Lower leg skin (tissue), 4 donors: ENCODE results near the gene PCYT2. TPM values are rescaled to one million over a fixed set of nuclear protein-coding genes. Genes with fewer than 3 reads are reported as not detected.

Experiments
- DNase-seq, 2 donors: peaks; one replicate each; pipeline ENCODE4 v3.0.0-alpha.2; 2019; ENCODE audit warnings: low spot score in 2 of 2
- H3K4me3 ChIP-seq: fragments of 200-600 bp; sonication (generic); 2 replicates; pipeline ENCODE4 v1.5.1; 2017; ENCODE audit warnings: mild to moderate bottlenecking, low read depth; ENCODE audit not compliant: poor library complexity, severe bottlenecking
- CTCF ChIP-seq, 3 donors: fragments of 450-650 bp; IDR thresholded peaks; one replicate each; pipeline ENCODE4 v1.5.1; 2016; ENCODE audit warnings: antibody characterized with exemption in 3 of 3, mild to moderate bottlenecking in 3 of 3, moderate library complexity in 2 of 3
- POLR2A ChIP-seq, 2 donors: fragments of 450-650 bp; IDR thresholded peaks; one replicate each; pipeline ENCODE4 v1.6.1; 2016 to 2017; ENCODE audit warnings: antibody characterized with exemption in 2 of 2, mild to moderate bottlenecking in 1 of 2, moderate library complexity in 1 of 2
- WGBS, 2 donors: methylation state at CpG; one replicate each; pipeline ENCODE4 v1.1.5; 2018; 5-methylcytosine and 5-hydroxymethylcytosine counted together
- intact Hi-C: fragments of 100-400 bp; cut with DNase I; formaldehyde crosslinking; loops from one replicate; pipeline ENCODE4 v1.15.0; 2023; ENCODE audit warnings: low total_unique reads
- total RNA-seq, 4 donors: library from RNA; depleted of rRNA; stranded (reverse); fragments of >200 nt; gene quantifications; one replicate each; pipeline ENCODE4 v1.1.0, GENCODE V29; 2016

The PCYT2 gene
- total RNA-seq, 4 donors from 2014 or later, result 16.2 to 37.0 (median 25.3) TPM

GRCh38 chr17:81908793-81909192 lies 2.4 kb downstream of the PCYT2 start:
- TF ChIP-seq CTCF (IDR thresholded peaks at IDR 0.05) (no peak), POLR2A (IDR thresholded peaks at IDR 0.05) (no peak)
- intact Hi-C loops, result no loop called here
- 97% methylated on average over 11 of the region's 11 CpGs for WGBS, 2 donors
- no peak overlapping the region for H3K4me3 ChIP-seq
- no peak for DNase-seq

DNA sequence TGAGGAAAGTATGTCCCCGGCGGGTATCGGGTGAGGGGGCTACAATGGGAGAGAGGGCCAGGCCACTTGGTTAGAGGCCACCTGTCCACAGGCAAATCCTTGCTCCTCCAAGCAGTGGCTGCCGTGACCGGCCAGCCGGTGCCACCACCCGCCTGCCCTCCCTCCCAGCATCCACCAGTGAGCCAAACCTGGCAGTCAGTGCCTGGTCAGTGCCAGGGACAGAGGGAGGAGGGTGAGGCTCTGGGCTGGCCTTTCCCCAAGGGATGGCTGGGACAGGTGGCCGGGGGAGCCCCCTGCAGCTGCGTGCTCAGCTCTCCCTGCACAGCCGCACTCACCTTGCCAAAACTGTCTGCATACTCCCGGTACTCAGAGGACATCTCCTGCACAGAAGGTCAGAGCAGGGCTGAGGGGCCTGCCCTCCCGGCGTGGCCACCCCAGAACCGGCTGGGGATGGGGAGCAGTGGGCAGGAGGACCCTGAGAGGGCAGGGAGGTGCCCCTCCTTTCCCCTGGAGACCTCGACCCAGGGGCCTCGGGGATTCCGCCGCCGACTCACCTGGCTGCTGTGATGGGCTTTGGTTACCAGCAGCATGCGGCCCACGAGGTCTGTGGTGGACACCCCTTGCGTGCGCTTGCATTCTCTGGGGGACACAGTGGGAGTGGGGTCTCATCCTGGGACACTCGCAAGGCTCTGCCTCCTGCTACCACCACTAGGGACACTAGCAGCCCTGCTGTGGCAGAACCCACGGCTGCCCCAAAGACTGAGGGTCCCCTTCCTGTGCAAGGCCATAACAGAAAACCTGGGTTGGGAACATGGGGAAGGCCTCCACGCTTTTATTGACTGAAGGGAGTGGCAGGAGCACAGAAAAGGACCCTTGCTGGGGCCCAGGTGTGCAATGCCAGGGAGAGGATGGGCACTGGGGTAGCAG lies 3.7 kb downstream of the PCYT2 start:
- intact Hi-C loops, result no loop called here
- no peak for DNase-seq
- TF ChIP-seq POLR2A (IDR thresholded peaks at IDR 0.05) (no peak), CTCF (IDR thresholded peaks at IDR 0.05) (no peak)
- no peak overlapping the region for H3K4me3 ChIP-seq
- 93 to 94% methylated on average over 13 of the region's 26 CpGs for WGBS, 2 donors

GRCh38 chr17:81906476-81907218 lies 4.6 kb downstream of the PCYT2 start:
- 90% methylated on average over 11 to 12 of the region's 15 CpGs for WGBS, 2 donors
- intact Hi-C loops, result no loop called here
- H3K4me3 ChIP-seq, result no peak overlapping the region
- no peak for TF ChIP-seq CTCF (IDR thresholded peaks at IDR 0.05)
- no peak for TF ChIP-seq POLR2A (IDR thresholded peaks at IDR 0.05)
- no peak for DNase-seq

- DNase-seq, result no peak
- intact Hi-C loops, result no loop called here
- H3K4me3 ChIP-seq, result no peak overlapping the region
- 90 to 96% methylated on average over 6 to 10 of the region's 10 CpGs for WGBS, 2 donors
- TF ChIP-seq CTCF (IDR thresholded peaks at IDR 0.05), result no peak
- no peak for TF ChIP-seq POLR2A (IDR thresholded peaks at IDR 0.05)
Measured at GRCh38 chr17:81905993-81906392, 5.2 kb downstream of the PCYT2 start.

DNA sequence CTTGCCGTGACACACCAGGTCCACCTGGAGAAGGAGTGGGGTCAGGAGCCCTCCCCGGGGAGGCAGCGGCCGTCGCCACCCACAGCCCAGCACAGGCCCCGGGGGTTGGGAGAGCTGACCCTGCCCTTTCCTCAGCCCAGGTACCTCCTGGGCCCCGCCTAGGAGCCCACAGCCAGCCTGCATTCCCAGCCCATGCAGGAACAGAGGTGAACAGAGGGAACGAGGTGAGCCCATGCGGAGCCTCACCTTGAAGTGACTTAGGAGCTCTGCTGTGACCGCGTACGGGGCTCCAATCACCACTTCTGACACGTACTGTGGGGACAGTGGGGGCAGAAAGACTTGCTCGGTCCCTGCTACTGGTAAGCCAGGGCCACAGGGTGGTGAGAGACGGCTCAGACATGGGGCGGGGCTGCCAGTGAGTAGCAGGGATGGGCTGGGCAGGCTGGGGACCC lies 5.7 kb downstream of the PCYT2 start:
- intact Hi-C loops, result no loop called here
- TF ChIP-seq CTCF (IDR thresholded peaks at IDR 0.05) (no peak), POLR2A (IDR thresholded peaks at IDR 0.05) (no peak)
- no peak overlapping the region for H3K4me3 ChIP-seq
- 88 to 91% methylated on average over 13 to 16 of the region's 16 CpGs for WGBS, 2 donors
- DNase-seq, result no peak
